HepG2 (cell line): ENCODE measurements around the gene ITGA2. TPM values are rescaled to one million over a fixed set of nuclear protein-coding genes. Genes with fewer than 3 reads are reported as not detected.

Experiments used
- CREM ChIP-seq, 2 experiments: sonication (generic) in 1 of 2; formaldehyde crosslinking in 1 of 2; IDR thresholded peaks; 2 replicates each; pipeline versions ENCODE4 v1.4.0 to v1.6.1; 2016 to 2020; ENCODE audit warnings: antibody characterized with exemption in 1 of 2, mild to moderate bottlenecking in 1 of 2, missing genetic modification reagents in 1 of 2
- EP300 ChIP-seq, 3 experiments: sonication (generic) in 1 of 3; formaldehyde crosslinking in 1 of 3; IDR thresholded peaks; 2 replicates each; pipeline versions ENCODE4 v1.5.1 to v1.6.1; 2011 to 2020; ENCODE audit warnings: low read depth in 2 of 3, low read length in 2 of 3, borderline replicate concordance in 1 of 3, improper control_type of control experiment in 1 of 3, mild to moderate bottlenecking in 1 of 3, missing genetic modification reagents in 1 of 3, moderate library complexity in 1 of 3
- FOXO1 ChIP-seq: sonication (generic); formaldehyde crosslinking; IDR thresholded peaks from 2 replicates; pipeline ENCODE4 v1.4.0; 2020; ENCODE audit warnings: missing genetic modification reagents
- FOXP4 ChIP-seq: sonication (generic); formaldehyde crosslinking; IDR thresholded peaks from 2 replicates; pipeline ENCODE4 v1.4.0; 2020; ENCODE audit warnings: missing genetic modification reagents
- HNF4G ChIP-seq, 2 experiments: sonication (generic) in 1 of 2; formaldehyde crosslinking in 1 of 2; IDR thresholded peaks; 2 replicates each; pipeline versions ENCODE4 v1.4.0 to v1.6.1; 2011 to 2020; ENCODE audit warnings: borderline replicate concordance in 2 of 2, low read depth in 2 of 2, mild to moderate bottlenecking in 2 of 2, low read length in 1 of 2, missing genetic modification reagents in 1 of 2, moderate library complexity in 1 of 2
- RBFOX2 ChIP-seq: fragments of 200-400 bp; formaldehyde crosslinking; IDR thresholded peaks from 2 replicates; pipeline ENCODE4 v1.6.1; 2017; ENCODE audit warnings: low read depth, mild to moderate bottlenecking, low read length
- SOX6 ChIP-seq, 2 experiments: fragments of 450-650 bp in 1 of 2; sonication (generic) in 1 of 2; formaldehyde crosslinking in 1 of 2; IDR thresholded peaks; 2 replicates each; pipeline versions ENCODE4 v1.4.0 to v1.6.1; 2017 to 2020; ENCODE audit warnings: antibody characterized with exemption in 1 of 2, mild to moderate bottlenecking in 1 of 2, missing genetic modification reagents in 1 of 2
- ZNF280D ChIP-seq: sonication (generic); formaldehyde crosslinking; IDR thresholded peaks from 2 replicates; pipeline ENCODE4 v1.5.1; 2020; ENCODE audit warnings: mild to moderate bottlenecking, missing genetic modification reagents
- polyA plus RNA-seq, 8 experiments: library from polyadenylated mRNA; depleted of rRNA in 3 of 8; stranded (reverse) in 7 of 8; unstranded in 1 of 8; fragments of >200 nt; fragmentation: Illumina TruSeq in 4 of 8; extraction: Trizol in 4 of 8; gene quantifications; 2 replicates each; pipeline versions ENCODE4 v1.2.1 to v1.2.3, GENCODE V29; 2011 to 2016; ENCODE audit warnings: low read depth in 4 of 8, missing spikeins in 1 of 8, mixed read lengths in 1 of 8; ENCODE audit not compliant: insufficient read depth in 1 of 8
- total RNA-seq, 5 experiments: library from RNA; depleted of rRNA; stranded (reverse); fragments of >200 nt; fragmentation: Illumina TruSeq; extraction: Trizol; gene quantifications; 2 replicates each; pipeline ENCODE4 v1.2.3, GENCODE V29; 2016; ENCODE audit warnings: low read depth in 1 of 5

Gene ITGA2
- total and polyA plus RNA-seq, 2 of the 13 experiments (the other 11 are each of a cell fraction or from before 2014, with no cell fraction given), result 15.8 to 58.3 TPM

GRCh38 chr5:53116597-53116996 lies 127.4 kb downstream of the ITGA2 start (continued):
- peak in 1 of 2 experiments; percentile 64; a peak in 2 of 4 replicates for TF ChIP-seq EP300 (IDR thresholded peaks at IDR 0.05; ENCODE audit: low read depth in 2 of 2, low read length in 2 of 2)
- no peak for TF ChIP-seq EP300 (CRISPR knock-in tag; IDR thresholded peaks at IDR 0.05; ENCODE audit: borderline replicate concordance)
- no peak for TF ChIP-seq RBFOX2
- peak; percentile 60; the same call in 1 of the 2 replicates for TF ChIP-seq FOXO1 (CRISPR knock-in tag)
- TF ChIP-seq SOX6 (IDR thresholded peaks at IDR 0.05), result no peak
- TF ChIP-seq SOX6 (CRISPR knock-in tag; IDR thresholded peaks at IDR 0.05), result 0 out of 2 replicates have a peak, but pooled peaks have one; percentile 34
- peak; percentile 49; the same call in 1 of the 2 replicates for TF ChIP-seq FOXP4 (CRISPR knock-in tag)
- TF ChIP-seq CREM (IDR thresholded peaks at IDR 0.05), result peak; percentile 44; the same call in 1 of the 2 replicates
- TF ChIP-seq CREM (CRISPR knock-in tag; IDR thresholded peaks at IDR 0.05), result no peak
- peak; percentile 39; the same call in 1 of the 2 replicates for TF ChIP-seq HNF4G (IDR thresholded peaks at IDR 0.05; ENCODE audit: borderline replicate concordance, low read depth, low read length)
- TF ChIP-seq HNF4G (CRISPR knock-in tag; IDR thresholded peaks at IDR 0.05; ENCODE audit: borderline replicate concordance, low read depth), result no peak
- TF ChIP-seq ZNF280D (CRISPR knock-in tag), result peak; percentile 98
